NCI-H1694 (cell line): ENCODE results near the gene RASEF.

Experiments used
- DNase-seq: peaks from one replicate; lab custom pipeline; 2025; lab: John Stamatoyannopoulos, UW

The RASEF gene

DNA sequence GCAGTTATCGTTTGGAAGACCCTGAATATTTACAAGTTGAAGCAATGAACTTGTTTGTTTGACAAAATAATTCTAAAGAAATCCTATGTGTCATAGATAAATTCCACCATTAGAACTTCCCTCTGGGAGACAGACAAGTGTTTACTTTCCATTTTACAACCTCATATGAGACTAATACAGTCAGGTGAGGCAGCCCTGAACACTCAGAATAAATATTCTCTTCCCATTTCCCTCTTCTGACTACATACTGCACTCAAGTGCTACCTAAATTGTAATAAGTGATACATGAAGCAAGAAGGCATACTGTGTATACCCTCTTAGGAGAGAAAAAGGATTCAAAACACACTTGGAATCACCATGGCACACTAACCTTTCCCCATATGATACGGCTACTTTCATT lies 6.8 kb downstream of the RASEF start:
- DNase-seq, result no peak

DNA sequence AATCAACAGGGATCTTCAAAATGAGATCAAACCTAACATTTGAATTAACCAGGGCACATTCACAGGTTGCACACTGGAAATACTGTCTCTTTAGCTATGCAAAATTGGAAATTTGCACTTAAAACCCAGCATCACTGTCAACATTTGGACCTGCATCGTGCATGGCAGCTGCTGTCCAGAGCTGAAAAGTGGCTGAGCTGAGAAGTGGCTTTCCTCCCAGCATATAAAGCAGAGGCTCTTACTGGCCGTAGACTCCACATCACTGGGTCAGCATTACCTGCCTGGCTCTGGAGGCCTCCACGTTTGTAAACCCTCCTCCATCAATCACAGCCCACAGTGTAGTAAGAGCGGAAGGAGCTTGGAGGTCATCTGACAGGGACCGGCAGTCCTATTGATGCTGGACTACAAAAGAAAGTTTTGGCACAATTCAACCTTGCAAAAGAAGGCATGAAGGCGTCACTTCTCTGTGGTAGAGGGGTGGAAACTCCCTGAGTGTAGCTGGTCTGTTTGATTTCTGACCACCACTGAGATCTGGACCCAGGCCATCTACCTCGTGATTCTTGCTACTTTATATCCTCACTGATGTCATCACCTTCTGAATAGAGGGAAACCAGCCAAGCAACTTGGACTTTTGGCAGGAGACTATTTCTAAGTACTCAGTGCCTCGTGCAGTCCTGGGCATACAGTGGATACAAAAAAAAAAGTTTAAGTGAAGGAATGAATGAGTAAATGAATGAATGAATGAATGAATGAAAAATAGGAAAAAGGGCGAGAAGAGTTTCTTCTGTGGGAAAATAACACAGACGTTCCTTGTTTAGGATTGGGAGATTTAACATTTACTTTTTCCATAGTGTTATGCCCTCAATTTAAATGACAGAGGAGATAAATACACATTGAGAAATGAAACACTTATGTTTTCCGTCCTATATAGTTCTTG lies 14.8 kb downstream of the RASEF start:
- no peak for DNase-seq

DNA sequence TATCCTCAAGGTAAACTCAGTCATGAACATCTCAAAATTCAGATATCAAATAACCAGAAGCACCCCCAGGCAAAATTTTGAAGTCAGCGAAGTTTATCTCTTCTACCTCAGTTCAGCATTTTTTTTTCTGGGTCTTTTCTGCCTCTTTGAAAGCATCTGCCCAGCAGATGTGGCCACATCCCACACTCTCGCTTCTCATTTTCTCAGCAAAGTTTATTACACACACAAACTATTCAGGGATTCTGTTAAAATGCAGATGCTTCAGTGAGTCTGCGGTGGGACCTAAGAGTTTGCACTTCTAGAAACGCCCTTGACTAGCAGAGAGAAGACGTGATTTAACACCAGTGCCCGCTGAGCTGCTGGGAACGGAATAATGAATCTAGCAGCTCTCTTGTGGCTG lies 19.3 kb downstream of the RASEF start:
- no peak for DNase-seq

DNA sequence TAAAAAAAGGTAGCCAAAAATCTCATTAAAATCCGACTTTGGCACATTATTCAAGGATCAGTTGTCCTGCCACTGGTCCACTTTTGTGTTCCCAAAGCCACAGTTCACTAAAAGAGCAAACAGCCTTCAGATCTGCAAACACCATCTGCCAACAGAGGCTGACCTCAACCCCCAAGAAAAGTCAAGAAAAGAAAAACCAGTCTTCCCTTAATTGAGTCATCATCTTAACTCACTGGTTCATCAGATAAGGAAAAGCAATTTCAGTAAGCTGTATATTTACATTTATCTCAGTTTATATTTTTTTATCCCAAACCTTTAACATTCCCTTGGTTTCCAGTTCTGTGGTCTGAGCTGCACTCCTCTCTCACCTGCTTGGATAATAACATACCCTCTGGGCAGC lies 21.2 kb downstream of the RASEF start:
- DNase-seq, result no peak

GRCh38 chr9:83039303-83039702 lies 23.6 kb downstream of the RASEF start:
- DNase-seq, result no peak

GRCh38 chr9:83036043-83036442 lies 26.9 kb downstream of the RASEF start:
- no peak for DNase-seq

- DNase-seq, result no peak
Observed at GRCh38 chr9:83035143-83035542, 27.8 kb downstream of the RASEF start.

- DNase-seq, result no peak
Observed at GRCh38 chr9:83034587-83034986, 28.4 kb downstream of the RASEF start.

DNA sequence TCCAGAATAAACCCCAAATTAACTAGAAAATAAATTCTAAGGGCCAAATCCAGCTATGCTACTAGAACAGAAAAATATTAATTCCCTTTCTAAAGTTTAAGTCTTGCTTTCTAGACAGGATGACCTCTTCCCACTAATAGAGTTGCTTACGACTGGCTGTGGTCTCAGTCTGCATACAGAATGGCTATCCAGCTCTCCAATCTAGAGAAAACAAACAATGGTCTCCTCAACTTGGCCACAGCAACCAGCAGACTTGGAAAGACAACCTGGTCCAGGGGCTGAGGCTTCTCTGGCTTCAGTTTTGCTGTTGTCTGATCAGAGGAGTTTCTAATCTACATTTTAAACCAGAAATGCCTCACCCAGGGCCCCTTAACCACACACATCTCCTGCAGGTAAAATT lies 28.9 kb downstream of the RASEF start:
- no peak for DNase-seq

GRCh38 chr9:83032065-83032625 lies 30.8 kb downstream of the RASEF start:
- DNase-seq, result no peak

- no peak for DNase-seq
Observed at GRCh38 chr9:83030391-83031107, 32.4 kb downstream of the RASEF start.

DNA sequence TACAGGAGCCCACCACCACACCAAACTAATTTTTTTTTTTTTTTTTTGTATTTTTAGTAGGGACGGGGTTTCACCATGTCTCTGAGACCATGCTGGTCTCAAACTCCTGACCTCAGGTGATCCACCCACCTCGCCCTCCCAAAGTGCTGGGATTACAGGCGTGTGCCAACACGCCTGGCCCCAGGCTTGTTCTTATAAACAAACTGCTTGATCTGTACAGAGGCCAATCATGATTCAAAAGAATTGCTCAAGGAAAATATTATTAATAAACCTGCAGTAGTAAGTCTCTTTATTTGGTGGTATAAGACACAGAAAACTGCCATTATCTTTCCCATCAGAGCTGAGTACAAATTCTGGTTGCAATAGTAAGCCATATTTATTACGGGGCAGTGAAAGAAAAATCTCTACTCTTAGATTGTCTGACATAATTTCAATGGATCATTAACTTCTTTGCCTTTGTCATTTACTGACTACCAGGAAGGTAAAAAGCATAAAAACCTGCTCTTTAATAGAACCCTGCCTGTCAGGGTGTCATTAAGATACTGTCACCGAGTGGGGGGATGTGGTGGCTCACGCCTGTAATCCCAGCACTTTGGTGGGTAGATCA lies 33.3 kb downstream of the RASEF start:
- no peak for DNase-seq

GRCh38 chr9:83027153-83027891 lies 35.6 kb downstream of the RASEF start:
- DNase-seq, result no peak

GRCh38 chr9:83024506-83025125 lies 38.3 kb downstream of the RASEF start:
- DNase-seq, result no peak

GRCh38 chr9:83023151-83023550 lies 39.8 kb downstream of the RASEF start:
- DNase-seq, result no peak

DNA sequence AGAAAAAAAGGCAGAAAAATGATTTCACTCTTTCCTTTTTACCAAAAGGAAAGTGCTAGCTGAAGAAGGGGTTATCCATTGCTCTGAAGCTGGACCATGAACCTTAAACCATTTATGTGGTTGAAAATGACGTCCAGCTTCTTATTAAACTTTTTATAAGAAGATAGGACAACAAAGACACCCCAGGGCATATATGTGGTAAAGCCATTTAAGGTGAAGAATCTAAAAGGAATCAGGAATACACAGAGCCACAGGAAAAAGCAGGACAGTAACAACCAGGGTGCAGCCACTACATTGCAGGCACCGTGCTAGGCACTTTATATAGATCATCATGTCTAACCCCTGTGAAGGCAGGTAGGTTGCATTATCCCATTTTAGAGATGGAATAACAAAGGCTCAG lies 42.1 kb downstream of the RASEF start:
- no peak for DNase-seq

DNA sequence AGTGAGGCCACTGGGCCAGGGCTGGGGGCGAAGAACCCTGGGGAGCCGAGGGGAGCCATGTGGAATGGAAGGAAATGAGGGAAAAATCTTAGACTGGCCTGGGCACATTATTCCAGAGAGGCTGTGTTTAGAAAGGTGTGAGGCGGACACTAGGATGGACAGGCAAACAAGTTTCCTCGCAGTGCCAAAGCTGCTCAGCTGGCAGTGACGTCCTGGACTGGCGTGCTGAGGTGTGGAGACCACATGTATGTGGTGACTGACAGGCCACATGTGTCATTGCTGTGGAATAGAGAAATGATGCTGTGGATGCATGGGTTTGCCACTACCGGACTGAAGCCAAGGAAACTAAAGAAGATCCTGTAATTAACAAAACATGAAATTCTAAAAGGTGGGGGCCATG lies 42.6 kb downstream of the RASEF start:
- no peak for DNase-seq

- DNase-seq, result no peak
Observed at GRCh38 chr9:83019246-83019645, 43.7 kb downstream of the RASEF start.

GRCh38 chr9:83015897-83016296 lies 47.0 kb downstream of the RASEF start:
- no peak for DNase-seq

- no peak for DNase-seq
Observed at GRCh38 chr9:83013867-83014605, 48.9 kb downstream of the RASEF start.
